Psoas muscle (tissue), 8 donors: ENCODE measurements around the gene DYNC2I2. TPM values are rescaled to one million over a fixed set of nuclear protein-coding genes. Genes with fewer than 3 reads are reported as not detected.

Source experiments
- ATAC-seq, 4 donors: fragments of 200-7000 bp; cut with Tn5 transposase; one replicate each; pipeline ENCODE4 v1.9.1; 2020; ENCODE audit warnings: moderate library complexity in 3 of 4, mild to moderate bottlenecking in 2 of 4
- DNase-seq, 2 donors: peaks; one replicate each; pipeline ENCODE4 v3.0.0-alpha.2; 2020
- H3K27ac ChIP-seq: fragments of 200-600 bp; one replicate; pipeline ENCODE4 v1.8.0; 2022
- H3K27me3 ChIP-seq, 3 donors: fragments of 200-600 bp in 1 of 3; one replicate each; pipeline versions ENCODE4 v1.6.1 to v1.8.0; 2013 to 2022; ENCODE audit warnings: low read length in 2 of 3, mild to moderate bottlenecking in 2 of 3, moderate library complexity in 1 of 3; ENCODE audit not compliant: insufficient read depth in 3 of 3
- H3K36me3 ChIP-seq, 2 donors: fragments of 200-600 bp in 1 of 2; one replicate each; pipeline versions ENCODE4 v1.6.1 to v1.8.0; 2013 to 2022; ENCODE audit warnings: low read depth in 1 of 2, mild to moderate bottlenecking in 1 of 2, moderate library complexity in 1 of 2; ENCODE audit not compliant: insufficient read depth in 1 of 2
- H3K4me1 ChIP-seq: fragments of 200-600 bp; one replicate; pipeline ENCODE4 v1.8.0; 2022
- H3K4me3 ChIP-seq: fragments of 200-600 bp; one replicate; pipeline ENCODE4 v1.8.0; 2022; ENCODE audit warnings: mild to moderate bottlenecking
- H3K9me3 ChIP-seq: fragments of 200-600 bp; one replicate; pipeline ENCODE4 v1.8.0; 2022
- CTCF ChIP-seq: fragments of 200-600 bp; IDR thresholded peaks from one replicate; pipeline ENCODE4 v1.8.0; 2022; ENCODE audit warnings: antibody characterized with exemption
- WGBS, 3 donors: extraction: QIAGEN DNeasy Blood & Tissue Kit; methylation state at CpG; one replicate each; pipeline versions ENCODE4 v1.1.6 to v1.1.7; 2013; 5-methylcytosine and 5-hydroxymethylcytosine counted together
- intact Hi-C, 2 donors: fragments of 100-400 bp; cut with DNase I; formaldehyde crosslinking; loops; one replicate each; pipeline versions ENCODE4 v1.11.0 to v1.14.2; 2022
- polyA plus RNA-seq, 3 donors: library from polyadenylated mRNA; stranded (reverse); fragments of 200-250 nt; gene quantifications; one replicate each; pipeline ENCODE4 v1.2.3, GENCODE V29; 2013
- total RNA-seq, 4 donors: library from RNA; stranded (reverse); fragmentation: NEBNext Ultra II Directional in 2 of 4; extraction: Animal tissue kit (Norgen Biotek cat#: 25700) in 2 of 4; gene quantifications; one replicate each; pipeline versions ENCODE4 v1.2.1 to v1.2.4, GENCODE V29; 2021 to 2023
- donor health status: healthy with polysubstance abuse.
- donor health status: DM: no; HTN: no; CAD: no; lungs with moderate emphysema.
- donor health status: Bipolar disorder and iron deficiency.
- donor health status: healthy.
- donor health status: DM: yes; HTN: yes; CAD: no.
- donor health status: DM: no; HTN: no; CAD: no.
- donor health status: DM: no; HTN: no; CAD: no.
- donor health status: DM: yes; HTN: yes; CAD: no.

Gene DYNC2I2
- total and polyA plus RNA-seq, 7 donors, result 6.3 to 29.1 (median 10.3) TPM

- Histone ChIP-seq H3K4me3 (no peak overlapping the region), H3K27me3 (no peaks in the 10 kb centered on the region), H3K27ac (peak overlapping the region; percentile 74), H3K36me3 (peaks cover 8 to 36% of the 10 kb centered on the region in 2 donors), H3K4me1 (peaks cover 14% of the 10 kb centered on the region), H3K9me3 (no peaks in the 10 kb centered on the region)
- intact Hi-C loops, result no loop called here
- ATAC-seq, result peak in 2 of 4 donors; percentile 4 to 7
- no peak for TF ChIP-seq CTCF
- 76 to 80% (median 80%) methylated on average over 20 of the region's 20 CpGs for WGBS, 3 donors
- peak in 1 of 2 donors; percentile 12 for DNase-seq
Measured at GRCh38 chr9:128636556-128637530, 19.8 kb downstream of the DYNC2I2 start.

- Histone ChIP-seq H3K4me3 (no peak overlapping the region), H3K36me3 (peaks cover 8 to 44% of the 10 kb centered on the region in 2 donors), H3K27ac (peak overlapping the region; percentile 74), H3K27me3 (no peaks in the 10 kb centered on the region), H3K4me1 (peaks cover 14% of the 10 kb centered on the region), H3K9me3 (no peaks in the 10 kb centered on the region)
- ATAC-seq, result peak; percentile 63 to 75 (median 73)
- no peak for TF ChIP-seq CTCF
- intact Hi-C loops, result no loop called here
- WGBS, 3 donors, result 43 to 51% (median 45%) methylated on average over 15 to 16 of the region's 16 CpGs
- peak; percentile 49 to 70 for DNase-seq
Measured at GRCh38 chr9:128636024-128636390, 20.6 kb downstream of the DYNC2I2 start.

- peaks cover 14% of the 10 kb centered on the region for H3K4me1 ChIP-seq
- H3K27me3 ChIP-seq, result no peaks in the 10 kb centered on the region
- TF ChIP-seq CTCF, result peak; percentile 48
- H3K27ac ChIP-seq, result peak overlapping the region; percentile 74
- H3K9me3 ChIP-seq, result no peaks in the 10 kb centered on the region
- DNase-seq (peak; percentile 90 to 91), ATAC-seq (peak; percentile 80 to 88 (median 86))
- 29 to 39% (median 37%) methylated on average over 16 to 20 of the region's 20 CpGs for WGBS, 3 donors
- intact Hi-C loops, result no loop called here
- H3K4me3 ChIP-seq, result no peak overlapping the region
- peaks cover 8 to 49% of the 10 kb centered on the region in 2 donors for H3K36me3 ChIP-seq
Measured at GRCh38 chr9:128635266-128636023, 21.2 kb downstream of the DYNC2I2 start.

- peaks cover 8 to 49% of the 10 kb centered on the region in 2 donors for H3K36me3 ChIP-seq
- H3K27me3 ChIP-seq, result no peaks in the 10 kb centered on the region
- peak in 1 of 2 donors; percentile 20 for DNase-seq
- 64 to 71% (median 66%) methylated on average over 26 of the region's 26 CpGs for WGBS, 3 donors
- peak in 2 of 4 donors; percentile 3 to 4 for ATAC-seq
- no peak overlapping the region for H3K4me3 ChIP-seq
- intact Hi-C loops, result no loop called here
- H3K27ac ChIP-seq, result peak overlapping the region; percentile 39
- no peak for TF ChIP-seq CTCF
- H3K9me3 ChIP-seq, result no peaks in the 10 kb centered on the region
- H3K4me1 ChIP-seq, result peaks cover 14% of the 10 kb centered on the region
Measured at GRCh38 chr9:128634651-128635262, 21.9 kb downstream of the DYNC2I2 start.
